Activated CD8-positive, alpha-beta memory T cell treated with anti-CD3 and anti-CD28 coated beads for 1 hour (primary cell): ENCODE data around the gene SOX4.
"Not testable (repeated sequence)": the region's sequence is repeated elsewhere in the genome, so short reads cannot be mapped to it uniquely, and the experiment has no call there.

ENCODE experiments used
- DNase-seq, 2 donors: peaks; one replicate each; pipeline ENCODE4 v3.0.0-alpha.2; 2020; ENCODE audit warnings: low read depth in 1 of 2; ENCODE audit errors: extremely low read depth in 1 of 2

The SOX4 gene

GRCh38 chr6:21593412-21593926, at the start of gene SOX4:
Gene SOX4, plus strand, starts transcription at chr6:21593751. Its CDS starts 784 bp downstream, at chr6:21594535.
- peak in 1 of 2 donors; percentile 43 for DNase-seq

GRCh38 chr6:21552286-21552685, 41.3 kb upstream of the SOX4 start:
- not testable (repeated sequence) for DNase-seq

- DNase-seq, result no peak
Measured at GRCh38 chr6:21554286-21554685, 39.3 kb upstream of the SOX4 start.

- DNase-seq, result no peak
Measured at GRCh38 chr6:21555197-21555596, 38.4 kb upstream of the SOX4 start.

- no peak for DNase-seq
Measured at GRCh38 chr6:21556511-21556910, 37.0 kb upstream of the SOX4 start.

- no peak for DNase-seq
Measured at GRCh38 chr6:21556968-21557721, 36.4 kb upstream of the SOX4 start.

- no peak for DNase-seq
Measured at GRCh38 chr6:21559238-21559637, 34.3 kb upstream of the SOX4 start.

GRCh38 chr6:21560249-21560648, 33.3 kb upstream of the SOX4 start:
- no peak for DNase-seq

GRCh38 chr6:21565431-21565830, 28.1 kb upstream of the SOX4 start:
- no peak for DNase-seq

- DNase-seq, result no peak
Measured at GRCh38 chr6:21578523-21578922, 15.0 kb upstream of the SOX4 start.

GRCh38 chr6:21582651-21583050, 10.9 kb upstream of the SOX4 start:
- DNase-seq, result no peak

- DNase-seq, result no peak
Measured at GRCh38 chr6:21586300-21586699, 7.3 kb upstream of the SOX4 start.

- no peak for DNase-seq
Measured at GRCh38 chr6:21586740-21587178, 6.8 kb upstream of the SOX4 start.

GRCh38 chr6:21587179-21587960, 6.2 kb upstream of the SOX4 start:
- no peak for DNase-seq

GRCh38 chr6:21587961-21588480, 5.5 kb upstream of the SOX4 start:
- peak in 1 of 2 donors; percentile 6 for DNase-seq

GRCh38 chr6:21588481-21589351, 4.8 kb upstream of the SOX4 start:
- DNase-seq, result peak in 1 of 2 donors; percentile 5

GRCh38 chr6:21589352-21590345, 3.9 kb upstream of the SOX4 start:
- peak; percentile 45 to 67 for DNase-seq

GRCh38 chr6:21590346-21590745, 3.2 kb upstream of the SOX4 start:
- no peak for DNase-seq

- no peak for DNase-seq
Measured at GRCh38 chr6:21591446-21591845, 2.1 kb upstream of the SOX4 start.
